DND-41 (cell line): ENCODE data around the gene ME3.

ENCODE experiments used
- ATAC-seq: fragments of 200-7000 bp; cut with Tn5 transposase; 3 replicates; pipeline ENCODE4 v1.9.1; 2021; ENCODE audit warnings: low read depth; ENCODE audit not compliant: insufficient read depth
- DNase-seq: peaks from one replicate; pipeline ENCODE4 v3.0.0-alpha.2; 2020
- H2AFZ ChIP-seq: 2 replicates; pipeline ENCODE4 v1.6.0; 2012; ENCODE audit warnings: low read depth, low read length
- H3K27ac ChIP-seq: 2 replicates; pipeline ENCODE4 v1.5.1; 2012; ENCODE audit warnings: low read length, inconsistent platforms
- H3K27me3 ChIP-seq: fragments of 200-600 bp; sonication (generic); 2 replicates; pipeline ENCODE4 v1.6.0; 2012; ENCODE audit warnings: low read length, mild to moderate bottlenecking, inconsistent platforms; ENCODE audit not compliant: insufficient read depth, poor library complexity
- H3K36me3 ChIP-seq: 2 replicates; pipeline ENCODE4 v1.5.1; 2012; ENCODE audit warnings: low read length, inconsistent platforms; ENCODE audit not compliant: insufficient read depth
- H3K4me1 ChIP-seq: 2 replicates; pipeline ENCODE4 v1.5.1; 2012; ENCODE audit warnings: mild to moderate bottlenecking, low read length; ENCODE audit not compliant: insufficient read depth
- H3K4me2 ChIP-seq: 2 replicates; pipeline ENCODE4 v1.6.0; 2012; ENCODE audit warnings: mild to moderate bottlenecking, moderate library complexity, low read length, inconsistent platforms; ENCODE audit not compliant: insufficient read depth
- H3K4me3 ChIP-seq, 2 experiments: fragments of 200-600 bp in 1 of 2; shearing (Covaris generic) in 1 of 2; 2 replicates each; pipeline ENCODE4 v1.5.1; 2012 to 2016; ENCODE audit warnings: inconsistent platforms in 2 of 2, low read length in 2 of 2, mild to moderate bottlenecking in 2 of 2, low read depth in 1 of 2, moderate library complexity in 1 of 2
- H3K79me2 ChIP-seq: 2 replicates; pipeline ENCODE4 v1.6.0; 2012; ENCODE audit warnings: low read length, inconsistent platforms; ENCODE audit not compliant: insufficient read depth
- H3K9ac ChIP-seq: 2 replicates; pipeline ENCODE4 v1.6.0; 2012; ENCODE audit warnings: low read depth, mild to moderate bottlenecking, inconsistent platforms, low read length, moderate library complexity
- H3K9me3 ChIP-seq: 2 replicates; pipeline ENCODE4 v1.5.1; 2012; ENCODE audit warnings: low read length, moderate library complexity, mild to moderate bottlenecking, inconsistent platforms; ENCODE audit not compliant: insufficient read depth, severe bottlenecking
- H4K20me1 ChIP-seq: 2 replicates; pipeline ENCODE4 v1.6.0; 2012; ENCODE audit warnings: low read length; ENCODE audit not compliant: insufficient read depth
- CTCF ChIP-seq: IDR thresholded peaks from 2 replicates; pipeline ENCODE4 v1.5.1; 2012; ENCODE audit warnings: borderline replicate concordance, low read length, moderate library complexity, mild to moderate bottlenecking; ENCODE audit not compliant: poor library complexity, severe bottlenecking; ENCODE audit errors: extremely low read depth
- EZH2 ChIP-seq: IDR thresholded peaks from 3 replicates; pipeline ENCODE4 v1.6.1; 2012; ENCODE audit warnings: borderline replicate concordance, low read depth, mild to moderate bottlenecking, moderate library complexity, low read length, inconsistent platforms; ENCODE audit not compliant: severe bottlenecking

The ME3 gene

DNA sequence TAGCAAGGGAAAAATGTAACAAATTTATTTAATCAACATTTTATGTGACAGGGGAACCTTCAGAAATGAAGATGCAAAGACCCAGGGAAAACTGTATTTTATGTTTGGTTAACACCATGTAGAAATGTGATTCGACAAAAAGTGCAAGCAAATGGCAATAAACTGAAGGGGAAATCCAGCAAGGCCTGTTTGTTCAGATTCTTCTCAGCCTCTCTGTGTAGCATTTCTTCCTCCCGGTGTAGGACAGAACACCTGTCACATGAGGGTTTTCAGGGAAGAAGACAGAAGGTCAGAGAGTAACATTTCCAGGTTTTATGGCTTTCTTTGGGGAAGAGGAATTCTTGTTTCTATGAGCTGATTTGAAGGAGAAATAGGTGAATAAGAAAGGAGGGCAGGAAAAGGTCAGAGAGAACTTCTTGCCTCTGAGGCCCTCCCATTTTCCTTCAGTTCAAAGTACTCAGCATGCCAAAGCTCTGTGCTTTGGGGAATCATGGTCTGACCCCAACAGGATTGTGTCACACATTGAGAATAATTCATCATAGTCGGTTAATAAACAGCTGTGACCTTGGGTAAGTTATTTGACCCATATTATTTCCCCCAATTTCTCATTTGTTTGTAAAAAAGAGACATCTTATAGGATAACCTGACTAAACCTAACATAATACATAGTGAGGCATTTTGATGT, 45.5 kb upstream of the ME3 start:
- no peak overlapping the region for H3K4me2 ChIP-seq
- TF ChIP-seq EZH2 (no peak), CTCF (no peak)

DNA sequence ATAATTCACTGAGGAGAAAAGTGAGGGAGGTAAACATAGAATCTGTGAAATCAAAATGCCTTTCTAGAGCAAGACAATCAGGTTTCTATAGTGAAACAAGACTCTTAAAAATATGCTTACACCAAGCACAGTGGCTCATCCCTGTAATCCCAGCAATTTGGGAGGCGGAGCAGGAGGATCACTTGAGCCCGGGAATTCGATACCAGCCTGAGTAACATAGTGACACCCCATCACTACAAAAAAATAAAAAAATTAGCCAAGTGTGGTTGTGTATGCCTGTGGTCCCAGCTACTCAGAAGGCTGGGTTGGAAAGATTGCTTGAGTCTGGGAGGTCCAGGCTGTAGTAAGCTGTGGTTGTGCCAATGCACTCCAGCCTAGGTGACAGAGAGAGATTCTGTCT, 43.2 kb upstream of the ME3 start:
- no peaks in the 10 kb centered on the region for H3K4me1 ChIP-seq
- no peaks in the 10 kb centered on the region for H3K9me3 ChIP-seq
- H3K79me2 ChIP-seq = no peaks in the 10 kb centered on the region
- ATAC-seq (no peak), DNase-seq (no peak)
- H3K4me3 ChIP-seq = no peak overlapping the region
- H3K36me3 ChIP-seq = no peaks in the 10 kb centered on the region
- no peak overlapping the region for H3K9ac ChIP-seq
- no peak overlapping the region for H3K4me2 ChIP-seq
- no peaks in the 10 kb centered on the region for H3K27me3 ChIP-seq
- no peak overlapping the region for H3K27ac ChIP-seq
- no peak overlapping the region for H2AFZ ChIP-seq
- H4K20me1 ChIP-seq = no peaks in the 10 kb centered on the region
- TF ChIP-seq CTCF (no peak), EZH2 (no peak)

More for the DNA sequence above, 45.5 kb upstream of the ME3 start:
- H3K9ac ChIP-seq = no peak overlapping the region
- no peak overlapping the region for H2AFZ ChIP-seq
- H3K27ac ChIP-seq = no peak overlapping the region
- DNase-seq (no peak), ATAC-seq (no peak)
- no peaks in the 10 kb centered on the region for H3K27me3 ChIP-seq
- H3K79me2 ChIP-seq = no peaks in the 10 kb centered on the region
- H3K4me1 ChIP-seq = no peaks in the 10 kb centered on the region
- no peaks in the 10 kb centered on the region for H3K9me3 ChIP-seq
- no peaks in the 10 kb centered on the region for H3K36me3 ChIP-seq
- no peak overlapping the region for H3K4me3 ChIP-seq
- H4K20me1 ChIP-seq = no peaks in the 10 kb centered on the region

DNA sequence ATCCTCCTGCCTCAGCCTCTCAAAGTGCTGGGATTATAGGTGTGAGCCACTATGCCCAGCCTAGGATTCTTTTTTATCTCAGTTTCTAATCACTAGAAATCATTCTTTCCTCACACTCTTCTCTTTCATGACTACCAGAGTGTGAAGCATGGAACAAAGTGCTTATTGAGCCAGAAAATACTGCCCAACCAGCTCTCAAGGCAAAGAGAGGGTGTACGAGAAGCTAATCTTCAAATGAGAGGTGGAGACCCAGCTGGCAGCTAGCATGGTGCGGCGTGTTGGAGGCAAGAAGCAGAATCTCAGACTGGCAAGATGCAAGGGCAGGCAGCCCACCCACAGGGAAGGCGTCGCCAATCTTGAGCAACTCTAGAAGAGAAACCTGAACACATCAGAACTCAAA, 41.1 kb upstream of the ME3 start:
- no peaks in the 10 kb centered on the region for H3K36me3 ChIP-seq
- H3K9me3 ChIP-seq = no peaks in the 10 kb centered on the region
- H3K27me3 ChIP-seq = no peaks in the 10 kb centered on the region
- DNase-seq (no peak), ATAC-seq (no peak)
- no peaks in the 10 kb centered on the region for H3K79me2 ChIP-seq
- no peaks in the 10 kb centered on the region for H4K20me1 ChIP-seq
- H3K27ac ChIP-seq = no peak overlapping the region
- no peak overlapping the region for H3K4me3 ChIP-seq
- no peak overlapping the region for H3K4me2 ChIP-seq
- H2AFZ ChIP-seq = no peak overlapping the region
- no peak overlapping the region for H3K9ac ChIP-seq
- TF ChIP-seq CTCF (no peak), EZH2 (no peak)
- no peaks in the 10 kb centered on the region for H3K4me1 ChIP-seq
